GM21447 (cell line): ENCODE results near the gene TXNDC8.
"Not testable (repeated sequence)": the region's sequence is repeated elsewhere in the genome, so short reads cannot be mapped to it uniquely, and the experiment has no call there.

ENCODE experiments used
- ATAC-seq: cut with Tn5 transposase; IDR thresholded peaks from one replicate; pipeline ENCODE4 v1.9.1; 2021; ENCODE audit not compliant: unreplicated experiment

The TXNDC8 gene

DNA sequence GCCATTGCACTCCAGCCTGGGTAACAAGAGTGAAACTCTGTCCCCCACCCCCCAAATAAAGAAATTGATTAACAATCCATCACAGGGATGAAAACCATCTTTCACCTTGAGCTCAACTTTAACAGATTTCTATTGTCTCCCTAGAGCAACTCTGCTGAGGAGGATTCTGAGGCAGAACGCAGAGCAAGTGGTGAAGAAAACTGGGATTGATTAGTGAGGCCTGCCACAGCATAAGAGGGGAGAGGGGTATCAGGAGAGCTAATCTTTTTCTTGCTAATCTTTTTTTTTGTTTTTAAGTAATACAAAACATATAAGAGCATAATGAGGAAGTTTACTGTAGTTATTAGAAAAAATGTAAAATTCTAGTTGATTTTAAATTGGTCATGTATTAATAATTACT lies 8.9 kb downstream of the TXNDC8 start:
- no peak for ATAC-seq

DNA sequence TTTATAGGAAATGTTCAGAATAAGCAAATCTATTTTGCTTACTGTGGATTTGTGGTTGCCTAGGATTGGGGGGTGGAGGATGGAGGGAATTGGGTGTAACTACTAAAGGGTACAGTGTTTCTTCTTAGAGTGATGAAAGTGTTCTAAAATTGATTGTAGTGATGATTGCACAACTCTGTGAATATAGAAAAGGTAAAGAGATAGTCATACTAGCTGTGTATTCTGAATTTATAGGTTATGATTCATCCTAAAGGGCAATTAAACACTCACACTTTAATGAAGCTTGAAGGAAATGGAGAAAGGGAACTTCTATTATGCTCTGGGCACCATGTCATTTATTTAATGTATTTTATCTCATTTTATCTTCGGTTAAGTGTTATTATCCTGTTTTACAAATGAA lies 9.9 kb downstream of the TXNDC8 start:
- no peak for ATAC-seq

DNA sequence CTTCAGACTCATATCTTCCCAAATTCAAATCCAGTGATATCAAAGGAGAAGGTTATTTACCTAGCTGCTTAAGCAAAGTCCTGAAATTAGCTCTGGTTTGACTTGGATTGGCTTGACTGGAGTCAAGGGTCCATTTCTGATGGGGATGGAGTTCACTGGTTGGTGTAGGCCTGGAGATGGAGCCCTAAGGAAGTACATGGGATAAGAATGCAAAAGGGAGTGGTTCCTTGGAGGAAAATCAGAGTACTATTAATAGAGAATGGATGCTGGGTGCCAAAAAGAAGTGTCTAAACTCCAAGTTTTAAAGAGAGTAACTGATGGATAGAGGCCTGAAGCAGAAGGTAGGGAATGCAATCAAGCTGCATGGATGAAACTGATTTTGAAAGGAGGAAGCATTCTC lies 13.8 kb downstream of the TXNDC8 start:
- no peak for ATAC-seq

DNA sequence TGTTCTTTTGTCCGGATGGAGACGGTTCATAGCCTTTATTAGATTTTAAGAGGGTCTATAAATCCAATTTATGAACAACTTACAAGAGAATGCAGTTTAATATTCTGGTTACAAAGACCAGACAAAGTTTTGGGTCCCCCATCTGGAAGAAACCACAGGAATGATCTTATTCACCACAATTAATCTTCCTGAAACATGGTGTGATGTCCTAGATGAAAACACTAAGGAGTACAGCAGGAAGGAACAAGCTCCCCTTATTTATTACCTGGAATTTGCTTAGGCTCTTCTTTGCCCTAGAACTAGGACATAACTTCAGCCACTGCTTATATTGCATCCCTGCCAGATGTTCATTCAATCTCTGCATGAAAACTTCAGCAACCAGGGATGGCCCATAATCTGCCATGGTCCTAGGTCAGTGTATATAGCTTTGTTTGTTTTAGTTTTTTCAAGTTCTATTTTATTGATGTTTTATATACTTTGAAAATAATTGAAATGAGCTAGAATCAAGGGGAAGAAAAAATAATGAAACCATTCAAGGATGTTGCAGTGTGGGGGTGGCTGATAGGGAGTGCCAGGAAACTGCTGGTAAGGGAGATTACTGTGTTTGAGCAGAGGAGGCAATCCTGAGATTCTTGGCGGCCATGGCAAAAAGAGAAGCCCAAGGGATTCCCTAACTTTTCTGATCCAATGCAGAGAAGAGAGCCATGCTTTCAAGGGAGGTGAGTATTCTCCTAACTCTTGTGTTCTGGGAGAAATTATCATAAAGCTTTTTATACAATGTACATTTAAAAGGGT lies 16.8 kb downstream of the TXNDC8 start:
- no peak for ATAC-seq

DNA sequence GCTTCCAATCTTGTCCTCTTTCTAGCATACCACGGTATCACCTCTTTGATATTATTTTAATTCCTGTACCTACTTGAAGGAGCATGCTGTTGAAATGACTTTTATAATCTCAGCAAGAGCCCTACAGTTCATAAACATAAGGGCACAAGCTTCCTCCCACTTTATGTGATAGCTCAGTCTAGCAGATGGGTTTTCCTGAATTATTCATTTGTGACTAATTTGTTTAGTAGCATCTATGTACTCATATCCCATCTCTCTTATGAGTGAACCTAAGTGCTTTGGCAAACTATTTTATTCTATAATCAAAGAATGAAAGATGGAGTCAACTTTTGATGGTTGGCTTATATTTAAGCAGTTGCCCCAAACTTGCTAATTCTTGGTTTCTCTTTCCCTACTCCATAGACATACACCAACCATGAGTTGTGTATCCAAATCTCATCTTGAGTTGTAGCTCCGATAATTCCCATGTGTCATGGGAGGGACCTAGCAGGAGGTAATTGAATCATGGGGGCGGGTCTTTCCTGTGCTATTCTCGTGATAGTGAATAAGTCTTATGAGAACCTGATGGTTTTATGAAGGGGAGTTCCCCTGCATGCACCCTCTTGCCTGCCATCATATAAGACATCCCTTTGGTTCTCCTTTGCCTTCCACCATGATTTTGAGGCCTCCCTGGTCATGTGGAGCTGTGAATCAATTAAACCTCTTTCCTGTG lies 17.7 kb downstream of the TXNDC8 start:
- ATAC-seq, result no peak

DNA sequence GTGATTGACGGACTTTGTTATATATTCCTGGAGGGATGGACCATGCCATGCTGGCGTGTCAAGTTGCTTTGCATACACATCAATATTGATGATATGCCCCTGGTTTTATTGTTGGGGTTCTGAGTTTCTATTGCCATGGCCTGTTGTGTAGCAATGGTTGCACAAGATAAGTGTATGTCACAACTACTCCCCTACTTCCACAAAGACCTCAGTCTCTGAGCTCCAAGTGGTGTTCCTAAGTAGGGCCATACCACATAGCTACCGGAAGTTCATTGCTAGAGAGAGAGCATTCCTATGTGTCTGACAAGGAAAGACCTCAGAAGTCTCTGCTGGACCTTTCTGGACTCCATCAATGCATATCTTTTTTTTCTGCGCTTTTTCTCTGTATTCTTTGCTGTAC lies 19.8 kb downstream of the TXNDC8 start:
- no peak for ATAC-seq

DNA sequence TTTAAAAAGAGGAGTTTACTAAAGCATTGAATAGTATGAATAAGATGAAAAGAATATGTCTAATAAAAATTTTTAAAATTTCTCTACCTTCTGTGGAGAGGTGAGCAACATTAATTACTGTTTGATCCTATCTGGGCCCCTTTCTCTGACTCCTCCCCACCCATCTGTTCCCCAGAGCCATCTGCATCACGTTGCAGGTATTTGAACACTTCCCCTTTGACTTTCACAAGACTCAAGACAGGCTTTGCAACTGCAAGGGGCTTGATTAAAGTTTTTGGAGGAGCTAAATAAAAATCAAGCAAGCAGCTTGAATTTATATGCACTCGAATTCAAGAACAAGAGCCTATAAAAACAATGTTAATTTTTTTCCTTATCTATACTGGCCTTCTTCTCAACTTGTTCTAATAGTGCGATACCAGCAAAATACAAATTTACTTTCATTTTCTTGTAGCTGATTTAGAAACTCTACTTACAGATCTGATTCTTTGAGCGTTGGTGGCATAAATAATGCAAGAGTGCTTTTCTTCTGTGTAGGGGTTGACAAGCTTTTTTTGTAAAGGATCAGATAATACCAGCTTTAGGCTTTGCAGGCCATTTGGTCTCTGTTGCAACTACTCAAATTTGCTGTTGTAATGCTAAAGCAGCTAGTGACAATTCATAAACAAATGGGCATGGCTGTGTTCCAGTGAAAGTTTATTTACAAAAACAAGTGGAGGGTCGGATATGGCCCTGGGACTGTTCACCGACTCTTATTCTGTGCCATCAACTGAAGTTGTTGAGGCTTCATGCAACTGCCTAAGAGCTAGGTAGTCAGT lies 21.2 kb downstream of the TXNDC8 start:
- peak; percentile 97 for ATAC-seq

DNA sequence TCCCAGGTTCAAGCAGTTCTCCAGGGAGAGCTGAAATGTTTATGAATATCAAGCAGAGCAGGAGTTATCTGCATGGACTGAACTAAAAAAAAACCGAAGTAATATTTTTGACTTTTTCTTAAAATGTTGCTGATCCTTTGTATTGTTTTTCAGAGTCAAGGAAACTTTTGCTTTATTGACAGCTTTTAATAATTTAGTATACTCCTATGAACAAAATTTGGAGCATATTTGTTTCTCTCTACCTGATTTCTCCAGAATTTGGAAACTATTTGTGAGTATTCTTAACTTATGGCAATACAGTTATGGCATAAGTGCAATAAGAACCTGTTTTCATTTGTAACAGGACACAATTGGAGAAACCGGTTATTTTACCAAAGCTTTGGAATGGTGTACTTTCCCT lies 25.7 kb downstream of the TXNDC8 start:
- ATAC-seq, result not testable (repeated sequence)

DNA sequence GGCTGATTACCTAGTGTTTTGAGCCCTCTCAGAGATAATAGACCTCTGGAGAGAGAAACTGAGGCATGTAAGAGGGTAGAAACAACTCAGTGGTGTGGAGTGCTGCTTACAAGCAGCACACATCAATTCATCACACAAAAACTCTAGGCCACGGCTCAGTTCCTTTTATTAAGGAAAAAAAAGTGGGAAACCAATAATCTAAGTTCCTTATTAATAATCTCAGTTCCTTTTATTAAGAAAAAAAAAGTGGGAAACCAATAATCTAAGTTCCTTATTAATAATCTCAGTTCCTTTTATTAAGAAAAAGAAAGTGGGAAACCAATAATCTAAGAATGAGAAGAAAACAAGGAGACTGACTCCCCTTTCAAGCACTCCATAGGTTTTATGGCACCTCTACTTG lies 28.0 kb downstream of the TXNDC8 start:
- no peak for ATAC-seq

DNA sequence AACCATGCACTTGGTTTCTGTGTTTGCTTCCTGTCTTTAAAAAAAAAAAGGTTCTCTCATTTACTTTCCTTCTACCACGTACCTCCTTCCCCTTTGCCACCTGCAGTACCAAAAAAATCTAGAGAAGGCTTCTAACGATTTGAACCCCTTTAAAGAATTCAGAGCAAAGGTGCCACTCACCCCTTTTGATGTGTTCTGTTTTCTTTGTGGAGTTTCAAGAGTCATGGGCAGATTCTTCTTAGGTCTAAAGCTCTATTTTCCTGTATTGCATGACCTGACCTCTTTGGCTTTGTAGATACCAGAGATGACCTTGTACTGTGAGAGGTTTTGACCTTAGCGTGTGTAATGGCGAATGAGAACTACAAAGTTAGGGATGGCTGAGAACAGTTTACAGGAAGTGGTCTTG lies 29.0 kb downstream of the TXNDC8 start:
- peak; percentile 72 for ATAC-seq

DNA sequence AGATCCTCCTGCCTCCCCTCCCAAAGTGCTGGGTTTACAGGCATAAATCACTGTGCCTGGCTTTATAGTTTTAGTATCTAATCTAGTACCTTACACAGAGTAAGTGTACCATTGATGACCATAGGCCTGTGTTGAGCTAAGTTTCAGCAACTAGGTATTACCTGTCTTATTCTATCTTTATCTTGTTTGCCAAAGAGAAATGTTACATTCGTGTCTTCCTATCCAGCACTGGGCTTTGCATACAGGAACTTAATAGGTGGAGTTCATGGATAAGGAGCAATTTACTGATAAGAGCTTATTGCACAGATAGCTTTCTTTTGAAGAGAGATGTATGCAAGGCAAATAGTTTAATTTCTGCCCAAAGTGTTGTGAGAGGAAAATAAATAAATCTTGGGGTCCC lies 30.5 kb downstream of the TXNDC8 start:
- ATAC-seq, result no peak

DNA sequence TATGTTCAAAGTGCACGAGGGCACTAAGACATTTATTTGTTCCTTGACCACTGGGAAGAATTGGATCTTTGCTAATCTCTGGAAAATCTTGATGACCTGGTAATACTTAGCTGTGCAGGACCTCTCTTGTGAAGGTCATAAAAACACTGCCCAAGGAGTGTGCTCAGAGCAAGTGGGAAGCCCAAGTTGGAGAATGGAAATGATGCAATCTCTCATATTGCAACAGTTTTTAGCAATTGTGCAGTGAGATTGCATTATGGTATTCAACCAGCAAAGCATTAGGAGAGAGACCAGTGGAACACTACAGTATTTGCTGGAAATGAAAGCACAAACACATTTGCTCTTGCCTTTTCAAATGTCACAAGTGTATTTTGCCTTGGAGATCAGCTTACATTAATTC lies 34.5 kb downstream of the TXNDC8 start:
- ATAC-seq, result no peak

DNA sequence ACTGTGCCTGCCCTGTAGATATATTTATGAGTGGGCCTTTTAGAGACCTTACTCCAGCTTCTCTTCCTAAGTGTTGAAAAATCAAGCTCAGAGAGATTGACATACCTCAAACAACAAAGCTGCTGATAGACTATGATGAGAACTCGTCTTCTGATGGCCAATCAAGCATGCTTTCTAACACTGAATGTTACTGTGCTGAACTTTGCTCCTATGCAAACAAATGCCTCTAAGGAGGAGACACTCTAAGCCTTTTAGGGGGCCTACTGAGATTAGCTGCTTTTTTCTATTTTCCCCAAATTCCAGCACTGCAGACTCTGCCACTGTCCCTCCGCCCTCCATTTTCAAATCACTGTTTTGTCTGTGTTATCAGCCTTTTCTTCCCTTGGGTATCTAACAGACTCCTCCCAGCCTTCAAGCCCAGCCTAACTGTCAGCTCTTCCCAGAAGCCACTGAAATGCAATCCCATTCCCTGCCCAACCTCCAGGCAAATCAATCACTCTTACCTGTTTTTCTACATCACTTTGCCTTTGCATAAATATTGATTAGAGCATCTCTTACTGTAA lies 39.5 kb downstream of the TXNDC8 start:
- ATAC-seq, result no peak

DNA sequence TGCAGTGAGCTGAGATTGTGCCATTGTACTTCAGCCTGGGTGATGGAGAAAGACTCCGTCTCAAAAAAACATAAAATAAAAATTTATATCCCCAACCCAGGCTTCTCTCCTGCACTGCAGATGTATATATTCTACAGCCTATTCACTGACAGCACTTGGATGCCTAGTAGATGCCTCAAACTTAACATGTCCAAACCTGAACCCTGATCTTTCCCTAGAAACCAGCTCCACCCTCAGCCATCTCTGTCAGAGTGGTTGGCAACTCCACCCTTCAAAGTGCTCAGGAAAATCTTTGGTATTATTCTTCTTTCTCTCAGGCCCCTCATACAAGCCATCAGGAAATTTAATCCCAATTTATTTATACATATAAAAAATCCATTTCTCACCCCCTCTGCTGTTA lies 44.4 kb downstream of the TXNDC8 start:
- no peak for ATAC-seq

DNA sequence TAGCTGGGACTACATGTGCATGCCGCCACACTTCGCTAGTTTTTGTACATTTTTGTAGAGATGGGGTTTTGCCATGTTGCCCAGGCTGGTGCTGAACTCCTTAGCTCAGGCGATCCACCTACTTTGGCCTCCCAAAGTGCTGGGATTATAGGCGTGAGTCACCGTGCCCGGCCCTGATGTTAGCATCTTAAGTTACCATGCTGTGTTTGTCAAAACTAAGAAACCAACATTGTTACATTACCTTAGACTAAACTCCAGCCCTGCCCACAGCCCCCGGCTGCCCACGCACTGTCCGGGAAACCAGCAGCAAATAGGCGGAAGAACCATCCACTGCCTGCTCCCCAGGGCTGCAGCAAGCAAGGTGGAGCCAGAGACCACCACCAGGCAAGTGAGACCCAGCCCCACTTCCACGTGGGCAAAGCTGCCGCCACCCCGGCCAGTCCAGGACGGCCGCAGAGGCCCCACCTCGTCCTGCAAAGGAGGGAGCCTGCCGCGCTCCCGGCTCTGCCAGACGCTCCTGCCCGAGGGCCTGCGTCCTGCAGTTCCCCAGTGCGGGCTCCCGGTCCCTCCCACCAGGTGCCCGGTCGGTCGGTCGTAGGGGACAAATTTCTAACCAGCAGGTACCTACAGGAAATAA lies 45.6 kb downstream of the TXNDC8 start:
- ATAC-seq, result no peak

DNA sequence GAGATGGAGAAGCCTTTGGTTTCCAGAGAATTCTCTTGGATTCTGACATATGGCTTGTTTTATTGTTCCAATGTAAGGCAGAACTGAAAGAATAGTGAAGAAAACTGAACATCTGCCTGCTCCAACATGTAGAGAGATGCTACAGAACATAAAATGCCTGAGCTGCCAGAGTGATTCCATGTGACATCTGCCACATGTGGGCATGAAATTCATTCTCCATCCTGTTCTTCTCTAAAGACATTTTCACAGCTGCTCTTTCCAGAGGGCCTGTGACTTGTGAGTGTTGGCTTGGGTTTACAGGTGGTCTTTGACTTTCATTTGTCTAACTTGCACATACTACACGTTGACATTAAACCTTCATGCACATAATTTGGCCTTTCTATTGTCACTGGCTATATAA lies 47.7 kb downstream of the TXNDC8 start:
- no peak for ATAC-seq

DNA sequence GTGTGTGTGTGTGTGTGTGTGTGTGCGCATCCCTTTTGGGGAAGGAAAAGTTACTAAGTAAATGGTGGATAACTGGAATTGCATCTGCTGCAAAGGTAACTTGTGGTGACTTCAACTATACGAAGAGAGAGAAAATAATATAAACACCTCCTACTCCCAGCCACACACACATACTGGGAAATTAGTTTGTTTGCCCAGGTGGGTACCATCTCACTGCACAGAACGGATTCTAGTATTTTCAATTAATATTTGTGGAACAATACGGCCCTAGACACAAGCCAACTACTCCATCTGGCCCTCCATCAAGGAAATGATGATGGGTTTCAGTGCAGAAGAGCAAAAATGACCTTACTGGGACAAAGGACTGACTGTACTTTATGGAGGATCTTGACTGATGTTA lies 49.2 kb downstream of the TXNDC8 start:
- ATAC-seq, result no peak

DNA sequence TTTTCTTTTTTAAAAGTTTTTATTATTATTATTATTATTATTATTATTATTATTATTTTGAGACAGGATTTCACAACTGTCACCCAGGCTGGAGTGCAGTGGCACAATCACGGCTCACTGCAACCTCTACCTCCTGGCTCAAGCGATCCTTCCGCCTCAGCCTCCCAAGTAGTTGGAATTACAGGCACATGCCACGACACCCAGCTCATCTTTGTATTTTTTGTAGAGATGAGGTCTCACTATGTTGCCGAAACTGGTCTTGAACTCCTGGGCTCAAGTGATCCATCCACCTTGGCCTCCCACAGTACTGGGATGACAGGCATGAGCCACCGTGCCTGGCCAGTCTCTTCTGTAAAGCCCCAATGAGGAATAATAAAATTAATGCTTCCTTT lies 50.4 kb downstream of the TXNDC8 start:
- ATAC-seq, result no peak

DNA sequence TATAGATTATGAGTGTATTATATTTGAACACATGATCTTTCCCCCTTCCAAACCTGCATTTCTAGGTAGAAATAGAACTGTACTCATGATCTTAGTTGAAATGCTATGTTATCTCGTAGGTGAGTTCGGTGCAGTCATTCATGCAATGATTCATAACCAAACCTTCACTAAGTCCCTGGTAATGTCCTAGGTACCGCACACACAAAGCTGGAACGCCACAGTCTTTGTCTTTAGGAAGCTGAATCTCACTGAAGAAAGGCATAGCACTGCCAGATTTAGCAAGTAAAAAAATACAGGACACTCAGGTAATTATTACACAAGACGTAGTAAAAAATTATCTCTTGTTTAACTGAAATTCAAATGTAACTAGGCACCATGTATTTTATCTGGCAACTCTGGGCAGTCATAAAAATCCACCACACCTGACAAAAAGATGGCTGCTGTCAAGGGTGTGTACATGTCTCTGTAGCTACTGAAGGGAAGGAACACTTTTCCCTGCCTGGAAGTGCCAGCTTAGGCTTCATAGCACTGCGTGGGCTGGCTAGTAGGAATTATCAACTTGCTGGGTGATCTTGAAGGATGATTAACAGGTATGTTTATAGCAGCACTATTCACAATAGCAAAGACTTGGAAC lies 53.3 kb downstream of the TXNDC8 start:
- ATAC-seq, result no peak

DNA sequence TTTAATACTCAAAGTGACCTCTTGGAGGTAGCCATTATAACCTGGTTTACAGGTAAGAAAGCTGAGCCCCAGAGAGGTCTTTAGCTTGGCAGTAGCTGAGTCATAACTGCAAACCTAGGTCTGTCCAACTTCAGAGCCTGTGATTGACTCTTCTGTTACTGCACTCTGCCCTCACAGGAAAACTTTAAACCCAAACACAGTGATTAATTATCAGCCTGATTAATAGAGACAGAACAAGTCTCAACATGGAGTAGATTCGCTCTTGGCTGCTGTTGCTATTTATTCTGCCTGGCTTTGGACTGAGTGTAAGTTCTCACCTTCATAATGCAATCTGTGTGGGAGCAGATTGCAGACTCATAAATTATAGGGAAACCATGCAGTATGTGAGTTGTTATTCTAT lies 53.9 kb downstream of the TXNDC8 start:
- no peak for ATAC-seq

DNA sequence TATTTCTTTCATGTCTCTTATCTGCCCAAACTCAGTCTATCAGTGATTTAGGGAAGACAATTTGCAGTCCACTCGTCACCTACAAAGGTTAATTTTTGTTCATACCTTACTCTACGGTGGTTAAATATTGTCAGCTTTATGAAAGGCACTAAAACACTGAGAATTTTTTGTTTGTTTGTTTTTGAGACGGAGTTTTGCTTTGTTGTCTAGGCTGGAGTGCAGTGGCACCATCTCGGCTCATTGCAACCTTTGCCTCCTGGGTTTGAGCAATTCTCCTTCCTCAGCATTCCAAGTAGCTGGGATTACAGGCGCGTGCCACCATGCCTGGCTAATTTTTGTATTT lies 55.0 kb downstream of the TXNDC8 start:
- no peak for ATAC-seq
